GM18873 (cell line): ENCODE results near the gene PBXIP1.

ENCODE experiments used
- ATAC-seq: cut with Tn5 transposase; IDR thresholded peaks from one replicate; pipeline ENCODE4 v1.9.1; 2021; ENCODE audit warnings: mild to moderate bottlenecking, moderate library complexity, moderate number of reproducible peaks; ENCODE audit not compliant: unreplicated experiment, low FRiP score

The PBXIP1 gene

DNA sequence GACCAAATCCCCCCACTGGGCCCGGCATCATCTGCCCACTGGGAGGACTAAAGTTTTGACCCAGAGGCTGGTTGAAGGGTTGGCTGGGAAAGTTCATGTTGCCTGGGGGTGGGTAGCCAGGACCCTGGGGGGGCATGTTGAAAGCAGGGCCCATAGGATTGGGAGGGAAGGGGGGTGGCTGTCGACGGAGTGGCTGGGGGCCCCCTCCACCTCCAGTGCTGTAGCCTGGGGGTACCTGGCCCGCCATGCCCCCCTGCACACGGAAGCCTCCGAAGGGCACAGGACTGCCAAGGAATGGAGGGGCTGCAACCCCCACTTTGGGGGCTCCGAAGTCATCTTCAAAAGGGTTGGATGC is 3.5 kb upstream of the PBXIP1 start:
- ATAC-seq: no peak

DNA sequence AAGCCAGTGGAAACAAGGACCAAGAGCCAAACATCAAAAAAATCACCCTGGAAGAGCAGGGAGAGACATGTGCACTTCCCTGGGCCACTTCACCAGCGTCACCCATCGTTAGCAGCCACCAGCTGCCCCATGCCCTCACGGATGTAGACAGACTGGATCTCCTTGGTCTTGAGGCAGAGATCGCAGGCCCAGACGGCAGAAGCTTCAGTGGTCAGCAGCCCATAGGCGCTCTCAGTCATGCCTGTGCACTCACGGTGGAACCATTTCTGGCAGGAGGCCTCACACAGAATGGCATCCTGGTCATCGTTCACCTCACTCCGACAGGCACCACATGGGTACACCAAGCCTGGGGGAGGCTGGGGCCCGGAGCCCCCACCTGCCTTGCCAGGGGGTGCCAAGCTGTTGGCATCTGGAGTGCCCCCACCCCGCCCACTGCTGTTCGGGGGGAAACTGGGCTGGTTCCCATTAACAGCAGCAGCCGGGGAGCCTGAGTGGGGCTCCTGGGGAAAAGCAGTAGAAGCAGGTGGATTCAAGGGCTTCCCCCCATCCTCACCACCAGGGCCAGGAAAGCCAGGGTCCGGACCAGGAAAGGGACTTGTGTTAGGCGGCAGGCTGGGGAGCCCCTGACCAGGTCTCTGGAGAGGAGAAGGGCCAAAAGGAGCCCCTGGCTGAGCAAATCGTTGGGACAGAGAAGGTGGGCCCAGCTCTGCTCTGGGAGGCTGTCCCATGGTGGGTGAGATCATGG is 3.0 kb upstream of the PBXIP1 start:
- ATAC-seq: no peak

- no peak for ATAC-seq
Measured at GRCh38 chr1:154958036-154958435, 2.1 kb upstream of the PBXIP1 start.

DNA sequence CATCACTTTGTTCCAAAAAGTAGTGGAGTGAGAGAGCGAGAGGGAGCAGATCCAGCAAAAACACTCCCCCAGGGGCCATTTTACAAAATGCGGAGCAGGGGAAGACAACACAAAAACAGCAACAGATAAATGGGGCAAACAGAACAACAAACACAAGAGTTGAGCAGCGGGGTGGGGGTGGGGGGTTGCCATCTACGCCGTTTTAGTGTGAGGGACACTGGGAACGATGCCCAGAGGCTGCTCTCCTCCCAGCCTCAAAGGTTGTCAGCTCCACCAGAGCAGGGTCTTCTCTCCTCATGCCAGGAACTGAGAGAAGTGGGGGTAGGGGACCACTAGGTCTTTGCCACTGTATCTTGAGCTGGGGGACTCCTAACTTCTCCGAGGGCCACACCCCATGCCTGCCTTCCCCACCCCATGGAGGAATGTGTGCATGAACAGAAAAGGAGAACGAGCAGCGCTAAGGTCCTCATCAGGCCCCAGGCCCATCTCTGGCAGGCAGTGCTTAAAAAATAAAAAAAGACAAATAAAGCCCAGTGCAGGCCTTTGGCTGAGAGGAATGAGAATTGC is 1.3 kb upstream of the PBXIP1 start:
- ATAC-seq: no peak

- no peak for ATAC-seq
Measured at GRCh38 chr1:154956544-154956941, 644 bp upstream of the PBXIP1 start.

GRCh38 chr1:154955039-154955717 is 721 bp downstream of the PBXIP1 start:
- peak; percentile 64 for ATAC-seq

GRCh38 chr1:154954541-154954940 is 1.4 kb downstream of the PBXIP1 start:
- ATAC-seq: no peak

GRCh38 chr1:154953611-154954038 is 2.3 kb downstream of the PBXIP1 start:
- no peak for ATAC-seq

DNA sequence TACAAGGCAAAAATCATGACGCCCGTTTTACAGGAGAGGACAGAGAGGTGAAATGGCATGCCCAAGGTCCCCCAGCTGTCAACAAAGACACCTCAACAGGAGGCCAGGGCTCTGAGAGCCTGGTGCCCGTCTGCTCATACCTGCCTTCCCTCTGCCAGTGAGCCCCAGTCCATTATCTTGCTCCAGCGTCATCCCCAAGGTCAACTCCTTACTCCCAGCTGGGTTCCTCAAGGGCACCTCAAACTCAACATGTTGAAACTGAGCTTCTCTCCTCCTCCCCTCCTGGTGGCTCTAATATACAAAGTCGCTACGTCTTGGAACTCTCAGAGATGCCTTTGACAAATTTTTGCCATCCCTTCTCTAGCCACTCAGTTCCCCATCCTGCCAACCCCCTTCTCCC is 3.2 kb downstream of the PBXIP1 start:
- ATAC-seq: no peak

DNA sequence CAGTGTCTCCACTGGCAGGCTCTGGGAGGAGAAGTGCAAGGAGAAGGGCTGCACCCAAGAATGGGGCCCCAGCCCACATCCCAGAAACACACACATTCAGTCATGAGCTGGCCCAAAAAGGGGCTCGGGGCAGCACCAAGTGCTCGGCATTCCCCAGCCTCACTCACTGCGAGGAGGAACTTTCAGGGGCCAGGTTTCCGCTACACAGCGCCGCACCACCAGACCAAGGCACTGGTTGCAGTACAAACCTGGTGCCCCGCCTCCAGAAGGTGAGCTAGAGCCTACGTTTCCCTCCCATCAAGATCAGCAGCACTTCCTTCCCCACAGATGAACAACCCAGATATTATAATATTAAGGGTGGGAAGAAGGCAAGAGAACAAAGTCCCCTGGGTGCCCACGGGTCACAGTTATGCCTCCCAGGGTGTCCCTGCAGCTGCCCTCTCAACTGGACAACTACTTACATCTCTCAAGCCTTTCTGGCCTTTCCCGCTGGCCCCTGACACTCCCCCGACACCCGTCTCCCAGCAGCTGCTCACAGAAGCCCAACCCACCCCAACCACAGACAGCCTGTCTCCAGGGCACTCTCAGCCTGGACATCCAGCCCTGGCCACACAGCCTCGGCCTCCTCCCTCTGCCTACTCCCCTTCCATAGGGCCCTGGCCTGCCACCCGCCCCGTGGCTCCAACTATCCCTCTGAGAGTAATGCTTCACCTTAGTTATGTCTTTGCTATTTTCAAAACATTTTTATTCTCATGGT is 3.8 kb downstream of the PBXIP1 start:
- no peak for ATAC-seq

GRCh38 chr1:154948079-154948478 is 7.8 kb downstream of the PBXIP1 start:
- ATAC-seq: no peak

DNA sequence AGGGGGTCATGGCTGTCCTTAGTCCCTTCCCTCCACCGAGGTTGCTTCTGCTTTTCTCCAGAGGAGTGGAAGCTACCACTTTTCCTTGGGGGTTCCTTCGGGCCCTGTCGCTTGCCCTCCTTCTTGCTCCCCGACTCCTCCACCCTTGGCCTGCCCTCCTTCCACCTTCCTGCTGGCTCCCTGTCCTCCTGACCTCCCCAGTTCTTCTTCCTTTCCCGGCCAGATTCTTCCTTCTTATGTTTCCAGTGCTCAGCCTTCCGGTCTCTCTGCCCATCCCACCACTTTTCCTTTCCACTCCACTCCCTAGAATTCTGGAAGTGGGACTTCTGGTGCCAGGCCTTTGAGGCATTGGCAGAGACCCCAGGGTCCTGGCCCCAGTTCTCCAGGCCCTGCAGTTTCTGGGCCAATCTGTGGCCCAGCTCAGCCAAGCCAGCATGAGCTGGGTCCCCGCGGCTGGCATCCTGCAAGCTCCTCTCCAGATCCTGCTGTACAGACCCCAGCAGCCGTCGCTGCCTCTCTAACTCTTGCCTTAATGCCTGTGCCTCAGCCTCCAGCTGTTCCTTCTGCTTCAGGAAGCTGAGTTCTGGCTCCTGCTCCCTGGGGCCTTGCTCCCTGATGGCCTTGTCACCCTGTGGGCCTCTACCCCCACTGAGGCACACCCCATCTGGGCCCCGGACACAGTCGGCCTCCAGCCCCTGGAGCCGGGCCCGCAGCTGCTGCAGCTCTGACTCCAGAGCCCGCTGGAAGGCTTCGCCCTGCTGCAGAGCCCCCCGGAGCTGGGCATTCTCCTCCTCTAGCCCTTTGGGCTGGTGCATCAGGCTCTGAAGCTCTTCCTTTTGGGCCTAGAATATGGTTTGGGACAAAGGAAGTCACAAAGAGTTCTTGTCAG is 9.7 kb downstream of the PBXIP1 start:
- no peak for ATAC-seq

GRCh38 chr1:154945160-154945961 is 10.5 kb downstream of the PBXIP1 start:
- no peak for ATAC-seq

DNA sequence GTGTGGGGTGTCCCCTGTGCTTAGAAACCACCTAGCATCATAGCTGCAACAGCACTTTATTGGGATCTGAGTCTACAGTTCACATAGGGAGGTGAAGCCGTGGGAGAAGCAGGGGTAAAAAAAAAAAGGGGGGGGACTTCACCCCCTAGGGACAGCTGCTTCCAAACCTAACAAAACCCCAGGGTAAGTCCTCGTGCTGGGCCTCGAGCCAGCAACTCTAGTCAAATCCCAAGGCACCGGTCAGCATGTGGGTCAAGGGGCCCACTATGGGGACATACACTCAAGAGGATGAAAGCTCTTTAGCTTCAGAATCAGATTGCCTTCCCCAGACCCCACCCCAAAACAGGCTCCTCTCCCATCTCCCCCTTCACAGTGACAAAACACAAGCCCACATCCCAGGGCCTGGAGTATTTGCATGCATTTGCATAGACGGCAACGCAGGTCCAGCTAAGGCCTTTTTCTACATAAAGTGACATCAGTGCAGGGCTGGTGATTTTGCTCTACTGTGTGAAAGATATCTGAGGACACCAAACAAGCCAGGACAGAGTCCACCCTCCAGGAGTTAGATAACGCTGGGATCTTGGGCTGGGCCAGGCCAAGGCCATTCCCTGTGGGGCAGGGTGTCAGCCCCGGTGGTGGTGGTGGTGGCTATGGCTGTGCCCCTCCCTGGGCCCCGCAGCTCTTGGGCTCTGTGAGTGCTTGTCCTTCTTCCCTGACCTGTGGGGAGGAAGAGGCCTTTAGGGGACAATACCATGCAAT is 11.3 kb downstream of the PBXIP1 start:
- no peak for ATAC-seq

DNA sequence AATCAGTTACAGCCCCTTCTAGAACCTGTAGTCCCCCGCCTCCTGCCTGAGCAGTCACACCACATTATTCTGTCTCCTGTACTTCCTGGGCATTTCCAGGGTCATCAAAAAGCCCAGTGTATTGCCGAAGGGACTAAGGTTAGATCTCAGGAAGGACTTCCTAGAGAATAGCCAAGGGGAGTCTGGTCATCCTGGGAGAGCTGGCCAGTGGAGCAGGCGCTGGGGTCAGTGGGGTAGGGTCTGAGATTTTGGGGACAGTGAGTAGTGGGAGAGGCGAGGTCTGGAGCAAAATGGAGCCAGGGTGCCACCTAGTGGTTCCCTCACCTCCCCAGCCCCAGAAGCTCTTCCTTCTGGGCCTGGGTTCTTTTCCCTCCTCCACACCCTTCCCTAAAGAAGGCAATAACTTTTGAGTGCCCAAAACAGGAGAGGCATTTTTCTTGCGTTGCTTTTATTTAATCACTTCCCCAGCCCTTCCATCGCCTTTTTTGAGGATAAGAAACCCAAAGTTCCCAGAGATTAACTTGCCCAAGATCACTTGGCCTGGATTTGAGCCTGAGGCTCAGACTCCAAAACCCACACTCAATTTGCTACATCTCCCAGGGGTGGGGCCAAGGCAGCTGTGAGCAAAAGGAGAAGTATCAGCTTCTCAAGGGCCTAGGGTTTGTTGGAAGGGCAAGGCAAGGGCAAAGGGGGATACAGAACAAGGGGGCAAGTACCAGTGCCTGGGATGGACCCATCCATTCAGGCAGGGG is 12.1 kb downstream of the PBXIP1 start:
- ATAC-seq: no peak

GRCh38 chr1:154941333-154942013 is 14.4 kb downstream of the PBXIP1 start:
- no peak for ATAC-seq

DNA sequence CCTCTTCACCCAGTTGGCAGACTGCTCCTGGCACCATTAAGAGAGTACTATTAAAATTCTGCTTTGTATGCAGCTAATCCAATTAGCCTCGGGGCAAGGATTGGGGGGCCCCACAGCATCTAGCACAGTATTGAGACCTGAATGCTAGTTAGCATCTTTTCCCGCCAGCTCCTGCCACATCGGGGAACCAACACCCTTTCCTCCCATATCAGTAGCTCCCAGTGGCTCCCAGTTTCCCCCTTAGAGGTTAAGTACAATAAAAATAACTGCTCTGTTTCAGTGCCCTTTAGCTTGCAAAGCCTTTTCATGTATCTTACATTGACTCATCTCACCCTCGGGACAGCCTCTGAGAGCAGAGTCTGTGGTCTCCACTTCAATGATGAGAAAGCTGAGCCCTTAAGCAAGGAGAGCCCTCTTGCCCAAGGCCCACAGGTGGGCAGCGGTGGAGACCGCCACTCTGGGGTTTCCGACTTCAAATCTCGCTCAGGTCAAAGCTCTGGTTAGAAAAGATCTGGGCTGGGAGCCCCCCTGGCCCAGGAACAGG is 15.2 kb downstream of the PBXIP1 start:
- ATAC-seq: no peak
